Neural progenitor cell (in vitro differentiated cells): Measurements from ENCODE around the gene BMF. TPM values are rescaled to one million over a fixed set of nuclear protein-coding genes. Genes with fewer than 3 reads are reported as not detected.
"Not testable (repeated sequence)": the region's sequence is repeated elsewhere in the genome, so short reads cannot be mapped to it uniquely, and the experiment has no call there.

ENCODE experiments used
- DNase-seq: peaks from one replicate; pipeline ENCODE4 v3.0.0-alpha.2; 2016; ENCODE audit warnings: low spot score
- H2AFZ ChIP-seq: fragments of 200-600 bp; sonication (generic); replicated peaks from 2 replicates; pipeline ENCODE4 v1.6.1; 2016; ENCODE audit warnings: antibody characterized with exemption
- H3F3A ChIP-seq: fragments of 200-600 bp; sonication (generic); 2 replicates; pipeline ENCODE4 v1.6.1; 2016; ENCODE audit warnings: antibody characterized with exemption, low read depth
- H3K27ac ChIP-seq: fragments of 200-600 bp; sonication (generic); 2 replicates; pipeline ENCODE4 v1.5.1; 2016; ENCODE audit warnings: mild to moderate bottlenecking
- H3K27me3 ChIP-seq: fragments of 200-600 bp; sonication (generic); 2 replicates; pipeline ENCODE4 v1.6.1; 2016; ENCODE audit warnings: mild to moderate bottlenecking, moderate library complexity
- H3K36me3 ChIP-seq: fragments of 200-600 bp; sonication (generic); 2 replicates; pipeline ENCODE4 v1.5.1; 2016
- H3K4me1 ChIP-seq: fragments of 200-600 bp; sonication (generic); 2 replicates; pipeline ENCODE4 v1.6.1; 2016; ENCODE audit warnings: mixed run types
- H3K4me2 ChIP-seq: fragments of 200-600 bp; sonication (generic); 2 replicates; pipeline ENCODE4 v1.6.1; 2016
- H3K4me3 ChIP-seq: fragments of 200-600 bp; sonication (generic); 2 replicates; pipeline ENCODE4 v1.5.1; 2016
- H3K79me2 ChIP-seq: fragments of 200-600 bp; sonication (generic); 2 replicates; pipeline ENCODE4 v1.6.1; 2016; ENCODE audit warnings: low read depth
- H3K9ac ChIP-seq: fragments of 200-600 bp; sonication (generic); 2 replicates; pipeline ENCODE4 v1.6.1; 2016
- H3K9me3 ChIP-seq: fragments of 200-600 bp; sonication (generic); 2 replicates; pipeline ENCODE4 v1.5.1; 2016; ENCODE audit warnings: low read depth
- H4K20me1 ChIP-seq: fragments of 200-600 bp; sonication (generic); 2 replicates; pipeline ENCODE4 v1.6.1; 2016; ENCODE audit warnings: low read depth
- H3K27ac Mint-ChIP-seq: 3 replicates; pipeline ENCODE4 v1.8.0; 2021; ENCODE audit warnings: mixed read lengths
- H3K27me3 Mint-ChIP-seq: 2 replicates; pipeline ENCODE4 v1.8.0; 2022; ENCODE audit warnings: low read depth, mild to moderate bottlenecking, inconsistent platforms, moderate library complexity, mixed read lengths; ENCODE audit not compliant: insufficient read depth
- H3K36me3 Mint-ChIP-seq: 3 replicates; pipeline ENCODE4 v1.8.0; 2021; ENCODE audit warnings: mixed read lengths
- H3K4me1 Mint-ChIP-seq: 3 replicates; pipeline ENCODE4 v1.8.0; 2021; ENCODE audit warnings: mixed read lengths
- H3K4me3 Mint-ChIP-seq: 3 replicates; pipeline ENCODE4 v1.8.0; 2021; ENCODE audit warnings: mild to moderate bottlenecking, moderate library complexity, mixed read lengths
- H3K9me3 Mint-ChIP-seq: 3 replicates; pipeline ENCODE4 v1.8.0; 2020; ENCODE audit warnings: mixed read lengths
- EZH2 ChIP-seq: fragments of 200-600 bp; sonication (generic); IDR thresholded peaks from 2 replicates; pipeline ENCODE4 v1.6.1; 2017; ENCODE audit warnings: antibody characterized with exemption, mild to moderate bottlenecking, moderate library complexity
- EZH2phosphoT487 ChIP-seq: fragments of 200-600 bp; sonication (generic); IDR thresholded peaks from 2 replicates; pipeline ENCODE4 v1.6.1; 2017; ENCODE audit warnings: antibody characterized with exemption
- total RNA-seq: library from RNA; depleted of rRNA; stranded (reverse); fragments of >200 nt; gene quantifications from 2 replicates; pipeline ENCODE4 v1.2.3, GENCODE V29; 2015; ENCODE audit warnings: low replicate concordance
- TF ChIP-seq, protein P1 (sequence below): fragments of 200-600 bp; sonication (generic); IDR thresholded peaks from 2 replicates; pipeline ENCODE4 v1.5.1; 2017; ENCODE audit warnings: antibody characterized with exemption, mild to moderate bottlenecking

Gene BMF
- total RNA-seq, 1 donor from 2014 or later, result 8.0 TPM

DNA sequence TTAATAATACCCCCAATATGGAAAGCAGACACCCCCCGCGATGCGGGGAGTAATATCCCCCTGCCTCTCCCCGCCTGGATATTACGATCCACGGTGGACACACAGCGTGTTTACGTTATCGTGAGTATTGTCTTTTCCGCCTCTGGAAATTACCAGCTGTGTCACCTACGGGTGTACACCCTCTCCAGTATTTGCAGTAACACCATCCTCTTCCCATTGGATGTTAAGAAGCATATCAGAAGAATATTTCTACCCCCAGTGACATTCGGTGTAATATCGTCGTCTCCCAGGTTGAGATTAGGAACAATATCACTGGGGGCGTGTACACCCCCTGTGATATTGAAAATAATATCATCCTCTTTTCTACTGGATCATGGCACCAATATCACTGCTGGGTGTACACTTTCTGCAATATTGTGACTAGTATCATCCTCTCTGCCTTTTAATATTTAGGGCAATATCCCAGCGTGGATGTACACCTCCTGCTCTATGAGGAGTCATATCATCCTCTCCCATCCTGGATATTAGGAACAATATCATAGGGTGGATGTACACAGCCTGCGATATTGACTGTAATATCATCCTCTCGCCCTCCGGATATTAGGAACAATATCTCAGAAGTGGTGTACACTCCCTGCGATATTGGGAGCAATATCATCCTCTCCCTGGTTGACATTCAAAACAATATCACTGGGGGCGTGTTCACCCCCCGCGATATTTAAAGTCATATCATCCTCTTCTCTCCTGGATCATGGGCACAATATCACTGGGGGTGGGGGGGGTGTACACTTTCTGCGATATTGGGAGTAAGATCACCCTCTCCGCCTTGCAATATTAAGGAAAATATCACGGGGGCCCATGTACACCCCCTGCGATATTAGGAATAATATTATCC is 20.3 kb upstream of the BMF start:
- DNase-seq, result no peak
- Histone ChIP-seq H3K4me3 (no peak overlapping the region), H3K9me3 (no peaks in the 10 kb centered on the region), H4K20me1 (no peaks in the 10 kb centered on the region), H3K27me3 (peaks cover 36% of the 10 kb centered on the region), H3K79me2 (no peaks in the 10 kb centered on the region), H3K27ac (no peak overlapping the region), H3K4me1 (no peaks in the 10 kb centered on the region), H3F3A (peaks cover 7% of the 10 kb centered on the region), H3K36me3 (no peaks in the 10 kb centered on the region), H2AFZ (no peak overlapping the region), H3K4me2 (no peak overlapping the region), H3K9ac (no peak overlapping the region)
- H3K4me3 Mint-ChIP-seq, result no peak overlapping the region
- peaks cover 2% of the 10 kb centered on the region for H3K9me3 Mint-ChIP-seq
- H3K4me1 Mint-ChIP-seq, result no peaks in the 10 kb centered on the region
- H3K36me3 Mint-ChIP-seq, result no peaks in the 10 kb centered on the region
- peaks cover 15% of the 10 kb centered on the region for H3K27me3 Mint-ChIP-seq
- no peak overlapping the region for H3K27ac Mint-ChIP-seq
- TF ChIP-seq EZH2phosphoT487 (no peak), EZH2 (no peak)
- TF ChIP-seq, protein P1, sequence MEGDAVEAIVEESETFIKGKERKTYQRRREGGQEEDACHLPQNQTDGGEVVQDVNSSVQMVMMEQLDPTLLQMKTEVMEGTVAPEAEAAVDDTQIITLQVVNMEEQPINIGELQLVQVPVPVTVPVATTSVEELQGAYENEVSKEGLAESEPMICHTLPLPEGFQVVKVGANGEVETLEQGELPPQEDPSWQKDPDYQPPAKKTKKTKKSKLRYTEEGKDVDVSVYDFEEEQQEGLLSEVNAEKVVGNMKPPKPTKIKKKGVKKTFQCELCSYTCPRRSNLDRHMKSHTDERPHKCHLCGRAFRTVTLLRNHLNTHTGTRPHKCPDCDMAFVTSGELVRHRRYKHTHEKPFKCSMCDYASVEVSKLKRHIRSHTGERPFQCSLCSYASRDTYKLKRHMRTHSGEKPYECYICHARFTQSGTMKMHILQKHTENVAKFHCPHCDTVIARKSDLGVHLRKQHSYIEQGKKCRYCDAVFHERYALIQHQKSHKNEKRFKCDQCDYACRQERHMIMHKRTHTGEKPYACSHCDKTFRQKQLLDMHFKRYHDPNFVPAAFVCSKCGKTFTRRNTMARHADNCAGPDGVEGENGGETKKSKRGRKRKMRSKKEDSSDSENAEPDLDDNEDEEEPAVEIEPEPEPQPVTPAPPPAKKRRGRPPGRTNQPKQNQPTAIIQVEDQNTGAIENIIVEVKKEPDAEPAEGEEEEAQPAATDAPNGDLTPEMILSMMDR, result no peak

DNA sequence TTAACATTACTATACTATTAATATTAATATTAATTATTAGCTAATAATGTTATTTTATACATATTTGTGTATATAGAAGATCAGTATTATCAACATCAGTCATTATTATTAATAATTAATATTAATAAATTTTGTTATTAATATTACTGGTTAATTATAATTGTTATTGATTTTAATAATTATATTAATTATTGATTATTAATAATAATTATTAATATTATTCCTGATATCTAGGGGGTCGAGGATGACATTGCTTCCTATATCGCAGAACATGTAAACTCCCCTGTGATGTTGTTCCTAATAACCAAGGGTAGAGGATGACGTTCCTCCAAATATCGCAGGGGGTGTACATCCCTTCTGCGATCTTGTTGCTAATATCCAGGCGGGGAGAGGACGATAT is 17.3 kb upstream of the BMF start:
- Mint-ChIP-seq H3K4me1 (peaks cover 13% of the 10 kb centered on the region), H3K4me3 (no peak overlapping the region), H3K36me3 (no peaks in the 10 kb centered on the region), H3K27me3 (peaks cover 19% of the 10 kb centered on the region), H3K9me3 (peaks cover 2% of the 10 kb centered on the region), H3K27ac (no peak overlapping the region)
- H3F3A ChIP-seq, result peaks cover 7% of the 10 kb centered on the region
- H3K27ac ChIP-seq, result no peak overlapping the region
- no peak overlapping the region for H3K9ac ChIP-seq
- DNase-seq, result no peak
- H3K4me2 ChIP-seq, result no peak overlapping the region
- no peaks in the 10 kb centered on the region for H3K79me2 ChIP-seq
- no peaks in the 10 kb centered on the region for H3K36me3 ChIP-seq
- peaks cover 30% of the 10 kb centered on the region for H3K27me3 ChIP-seq
- H3K9me3 ChIP-seq, result no peaks in the 10 kb centered on the region
- peaks cover 5% of the 10 kb centered on the region for H3K4me1 ChIP-seq
- H3K4me3 ChIP-seq, result no peak overlapping the region
- no peak overlapping the region for H2AFZ ChIP-seq
- TF ChIP-seq, protein P1, result no peak
- TF ChIP-seq EZH2phosphoT487, result no peak
- no peak for TF ChIP-seq EZH2
- no peaks in the 10 kb centered on the region for H4K20me1 ChIP-seq

DNA sequence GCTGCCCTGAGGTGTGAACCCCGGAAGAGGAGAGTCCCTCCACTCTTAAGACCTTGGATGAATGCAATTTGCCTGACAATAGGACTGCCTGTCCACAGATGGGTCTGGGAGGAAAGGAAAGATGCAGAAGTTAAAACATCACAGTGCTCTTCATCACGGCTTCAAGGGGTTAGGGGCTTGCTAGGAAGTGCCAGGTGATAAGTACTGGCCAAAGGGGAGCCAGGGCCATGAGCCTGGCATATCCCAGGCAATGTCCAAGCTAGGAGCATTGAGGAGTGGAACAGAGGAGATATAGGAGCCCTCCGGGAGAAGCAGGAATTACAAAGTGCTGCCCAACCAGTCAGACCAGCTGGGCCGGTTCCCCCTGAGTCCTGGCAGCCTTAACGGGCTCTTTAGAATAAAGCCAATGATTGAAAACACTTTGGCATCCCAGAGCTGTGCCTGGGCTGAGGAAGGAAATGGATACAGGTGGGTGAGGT is 16.2 kb upstream of the BMF start:
- not testable (repeated sequence) for H3K36me3 ChIP-seq, H3K9me3 Mint-ChIP-seq, H3F3A ChIP-seq, H4K20me1 ChIP-seq, H3K4me3 ChIP-seq, H3K4me1 ChIP-seq, H3K4me3 Mint-ChIP-seq, H3K4me2 ChIP-seq, H3K27ac Mint-ChIP-seq, H3K9me3 ChIP-seq, DNase-seq, H3K9ac ChIP-seq, H3K79me2 ChIP-seq, H3K36me3 Mint-ChIP-seq, H3K27ac ChIP-seq, H2AFZ ChIP-seq
- Mint-ChIP-seq H3K4me1 (peaks cover 13% of the 10 kb centered on the region), H3K27me3 (peaks cover 19% of the 10 kb centered on the region)
- H3K27me3 ChIP-seq, result peaks cover 28% of the 10 kb centered on the region

DNA sequence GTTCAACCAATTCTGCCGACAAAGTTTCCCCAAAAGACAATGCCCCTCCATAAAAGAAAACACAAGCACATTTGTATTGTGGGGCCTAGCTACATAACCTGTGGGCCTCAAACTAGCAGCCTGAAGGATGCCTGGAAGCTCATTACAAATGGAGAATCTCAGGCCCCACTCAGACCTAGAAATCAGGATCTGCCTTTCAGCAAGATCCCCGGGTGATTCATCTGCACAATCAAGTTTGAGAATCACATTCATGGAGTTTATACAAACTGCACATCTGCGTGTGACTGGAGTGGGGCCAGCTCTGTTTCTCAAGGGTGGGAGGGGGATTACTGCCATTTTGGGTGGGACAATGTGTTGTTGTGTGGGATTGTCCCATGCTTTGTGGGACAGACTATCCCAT is 15.7 kb upstream of the BMF start:
- Mint-ChIP-seq H3K27me3 (peaks cover 18% of the 10 kb centered on the region), H3K4me1 (peaks cover 13% of the 10 kb centered on the region)
- not testable (repeated sequence) for H3K4me3 Mint-ChIP-seq, H3K9me3 ChIP-seq, H3K4me3 ChIP-seq, H3K4me1 ChIP-seq, H3F3A ChIP-seq, H3K9me3 Mint-ChIP-seq, H3K79me2 ChIP-seq, H3K4me2 ChIP-seq, H2AFZ ChIP-seq, H3K36me3 Mint-ChIP-seq, H3K27ac ChIP-seq, H3K27ac Mint-ChIP-seq, H3K9ac ChIP-seq, H4K20me1 ChIP-seq, DNase-seq, H3K36me3 ChIP-seq
- peaks cover 23% of the 10 kb centered on the region for H3K27me3 ChIP-seq

DNA sequence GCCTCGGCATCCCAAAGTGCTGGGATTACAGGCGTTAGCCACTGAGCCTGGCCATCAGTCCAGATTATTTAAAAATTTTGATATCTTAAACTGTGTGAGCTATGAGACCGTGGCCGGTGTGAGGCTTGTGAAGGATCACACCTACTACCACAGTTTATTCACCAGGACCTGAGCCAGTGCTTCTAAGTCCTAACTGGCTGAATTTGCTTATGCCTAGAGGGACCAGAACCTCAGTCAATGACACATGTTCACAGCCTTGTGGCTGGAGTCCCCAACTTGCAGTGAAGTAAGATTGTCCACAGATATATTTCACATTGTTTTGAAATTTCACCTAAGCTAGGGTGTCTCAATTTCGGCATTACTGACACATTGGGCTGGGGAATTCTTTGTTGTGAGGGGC is 15.2 kb upstream of the BMF start:
- H3K4me3 ChIP-seq, H3K36me3 ChIP-seq, H3F3A ChIP-seq, H3K4me1 ChIP-seq, H3K9me3 ChIP-seq, H3K79me2 ChIP-seq, H3K36me3 Mint-ChIP-seq, H3K27ac Mint-ChIP-seq, DNase-seq, H3K4me2 ChIP-seq, H2AFZ ChIP-seq, H3K4me3 Mint-ChIP-seq, H4K20me1 ChIP-seq, H3K9me3 Mint-ChIP-seq, H3K27ac ChIP-seq, H3K9ac ChIP-seq: not testable (repeated sequence)
- Mint-ChIP-seq H3K27me3 (peaks cover 18% of the 10 kb centered on the region), H3K4me1 (peaks cover 13% of the 10 kb centered on the region)
- peaks cover 19% of the 10 kb centered on the region for H3K27me3 ChIP-seq

DNA sequence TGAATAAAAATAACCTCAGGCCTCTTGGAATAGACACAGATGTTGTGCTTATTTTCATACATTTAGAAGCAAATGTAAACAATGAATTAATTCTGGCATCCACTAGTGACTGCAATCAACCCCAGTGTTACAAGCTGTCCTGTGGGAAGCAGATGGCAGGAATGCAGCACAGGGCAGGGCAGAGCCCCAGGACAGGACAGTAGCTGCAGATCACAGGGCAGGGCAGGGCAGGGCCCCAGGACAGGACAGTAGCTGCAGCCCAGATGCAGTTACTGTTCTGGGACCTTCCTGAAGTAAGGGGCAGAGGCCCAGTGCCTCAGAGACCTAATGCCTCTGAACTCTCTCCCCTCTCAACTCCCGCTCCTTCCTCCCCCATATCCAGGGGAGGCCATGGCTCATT is 14.3 kb upstream of the BMF start:
- not testable (repeated sequence) for H3K36me3 ChIP-seq, H4K20me1 ChIP-seq, H3K4me3 Mint-ChIP-seq, DNase-seq, H3K4me2 ChIP-seq, H3K9me3 ChIP-seq, H3K4me3 ChIP-seq, H3K36me3 Mint-ChIP-seq, H2AFZ ChIP-seq, H3K79me2 ChIP-seq, H3K27ac ChIP-seq, H3K9me3 Mint-ChIP-seq, H3K4me1 ChIP-seq, H3K27ac Mint-ChIP-seq, H3F3A ChIP-seq, H3K9ac ChIP-seq
- peaks cover 13% of the 10 kb centered on the region for H3K4me1 Mint-ChIP-seq
- H3K27me3 Mint-ChIP-seq, result peaks cover 17% of the 10 kb centered on the region
- peaks cover 11% of the 10 kb centered on the region for H3K27me3 ChIP-seq
